A172 (cell line): ENCODE measurements around the gene DUSP1. TPM values are rescaled to one million over a fixed set of nuclear protein-coding genes. Genes with fewer than 3 reads are reported as not detected.

Source experiments
- DNase-seq: peaks from one replicate; pipeline ENCODE4 v3.0.0-alpha.2; 2015; ENCODE audit warnings: low spot score
- total RNA-seq: library from RNA; depleted of rRNA; stranded (reverse); fragments of >200 nt; shearing (Covaris generic); gene quantifications from 2 replicates; pipeline ENCODE4 v1.2.3, GENCODE V29; 2014; rRNA removed

DUSP1 gene
- total RNA-seq, 1 experiment from 2014 or later = 58.2 TPM

DNA sequence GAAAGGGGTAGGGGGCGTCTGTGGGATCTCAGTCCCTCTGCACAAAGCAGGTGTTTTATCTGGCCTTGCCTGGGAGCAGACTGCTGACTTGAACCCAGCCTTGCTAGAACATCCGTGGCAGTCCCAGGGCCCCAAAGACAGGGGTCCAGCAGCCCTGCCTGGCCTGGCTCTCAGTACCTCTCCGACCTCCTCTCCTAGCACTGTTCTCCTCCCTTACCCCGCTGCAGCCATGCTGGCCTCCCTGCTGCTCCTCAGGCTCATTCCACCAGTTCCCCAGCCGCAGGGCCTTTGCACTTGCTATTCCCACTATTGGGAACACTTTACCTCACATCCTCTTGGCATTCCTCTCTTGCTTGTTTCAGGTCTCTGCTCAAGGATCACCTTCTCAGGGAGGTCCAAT lies 45.2 kb downstream of the DUSP1 start:
- DNase-seq = no peak

DNA sequence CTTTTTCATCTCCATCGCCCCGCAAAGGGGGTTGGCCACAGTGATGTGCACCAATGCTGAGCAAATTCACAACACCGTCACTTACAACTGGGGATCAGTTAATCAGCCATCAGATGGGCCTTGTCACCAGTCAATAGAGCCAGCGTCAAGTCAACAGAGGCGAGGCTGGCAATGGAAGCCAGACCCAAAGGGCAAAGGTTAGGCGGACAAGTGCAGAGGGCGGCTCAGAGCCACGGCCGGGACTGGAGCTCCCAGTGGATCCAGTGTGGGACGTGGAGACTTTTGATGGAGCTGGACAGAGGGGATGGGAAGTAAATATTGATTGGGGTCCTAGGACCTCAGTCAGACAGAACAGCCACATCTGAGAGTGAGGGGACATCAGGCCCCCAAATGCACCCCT lies 45.7 kb downstream of the DUSP1 start:
- no peak for DNase-seq

DNA sequence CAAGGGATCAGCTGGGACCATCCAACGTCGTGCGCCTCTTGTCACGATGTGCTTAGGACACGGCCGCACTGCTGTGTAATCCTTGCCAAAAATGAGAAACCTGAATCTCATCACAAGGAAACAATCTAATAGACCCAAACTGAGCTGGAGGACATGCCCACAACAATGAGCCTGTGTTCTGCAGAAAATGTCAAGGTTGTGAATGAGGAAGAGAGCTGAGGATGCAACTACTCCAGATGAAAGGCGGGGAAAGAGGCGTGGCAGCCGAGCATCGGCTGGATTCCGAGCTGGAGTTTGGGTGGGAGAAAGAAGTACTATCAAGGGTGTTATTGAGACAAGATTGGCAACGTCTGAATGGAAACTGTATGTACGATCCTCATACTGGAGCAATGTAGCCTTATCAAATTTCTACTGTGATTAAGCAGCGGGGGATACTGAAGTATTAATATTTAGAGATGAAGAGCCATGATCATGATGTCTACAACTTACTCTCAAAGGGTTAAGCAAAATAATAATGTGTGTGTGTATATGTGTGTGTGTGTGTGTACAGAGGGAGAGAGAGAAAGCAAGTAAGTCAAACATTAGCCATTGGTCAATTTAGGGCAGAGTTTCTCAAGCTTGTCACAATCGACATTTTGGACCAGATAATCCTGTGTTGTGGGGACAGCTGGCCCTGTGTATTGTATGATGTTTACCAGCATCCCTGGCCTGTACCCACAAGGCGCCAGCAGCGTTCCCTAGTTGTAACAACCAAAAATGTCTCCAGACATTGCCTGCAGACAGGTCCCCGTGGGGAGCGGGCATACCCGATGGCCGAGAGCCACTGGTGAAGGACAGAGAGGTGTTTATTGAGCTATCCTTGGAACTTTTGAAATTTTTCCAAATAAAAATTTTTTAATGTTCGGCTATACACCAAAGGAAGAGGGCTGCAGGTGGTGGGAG lies 46.5 kb downstream of the DUSP1 start:
- DNase-seq = no peak

DNA sequence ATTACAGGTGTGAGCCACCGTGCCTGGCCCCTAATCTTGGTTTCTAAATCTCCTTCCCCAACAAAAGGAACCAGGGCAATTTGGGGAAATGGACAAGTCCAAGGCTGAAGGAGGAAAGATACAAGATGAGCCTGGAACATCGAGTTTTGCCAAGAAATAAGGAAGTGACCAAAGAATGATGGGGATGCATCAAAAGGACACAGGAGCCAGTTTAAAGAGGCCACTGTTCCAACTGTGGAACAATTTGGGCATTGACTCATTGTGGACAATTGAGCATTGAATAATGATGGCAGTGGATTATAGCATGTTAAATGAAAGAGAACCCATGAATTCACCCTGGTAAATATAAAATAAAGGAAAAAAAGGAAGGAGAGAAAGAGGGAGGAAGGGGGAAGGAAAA lies 47.5 kb downstream of the DUSP1 start:
- no peak for DNase-seq

DNA sequence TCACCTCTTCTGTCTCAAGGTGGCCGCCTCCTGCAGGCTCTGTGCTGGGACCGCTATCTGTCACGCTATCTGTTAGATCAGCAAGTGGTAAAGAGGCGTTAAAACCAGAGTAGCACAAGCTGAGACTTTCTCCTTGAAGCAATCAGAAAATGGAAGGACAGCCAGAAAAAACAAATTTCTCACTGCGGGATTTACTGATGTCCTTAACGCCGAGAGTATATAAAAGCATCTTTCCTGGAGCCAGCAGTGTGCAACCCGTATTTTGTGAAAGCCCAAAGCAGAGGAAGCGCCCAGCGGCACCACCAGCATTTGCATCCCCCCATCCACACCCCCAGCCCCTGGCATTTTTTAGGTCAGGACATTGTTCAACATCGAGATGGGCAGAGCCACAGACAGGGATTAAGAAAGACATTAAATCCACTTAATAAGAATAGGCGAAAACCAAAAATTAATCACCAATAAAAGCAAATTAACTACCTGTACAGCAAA lies 48.6 kb downstream of the DUSP1 start:
- no peak for DNase-seq

DNA sequence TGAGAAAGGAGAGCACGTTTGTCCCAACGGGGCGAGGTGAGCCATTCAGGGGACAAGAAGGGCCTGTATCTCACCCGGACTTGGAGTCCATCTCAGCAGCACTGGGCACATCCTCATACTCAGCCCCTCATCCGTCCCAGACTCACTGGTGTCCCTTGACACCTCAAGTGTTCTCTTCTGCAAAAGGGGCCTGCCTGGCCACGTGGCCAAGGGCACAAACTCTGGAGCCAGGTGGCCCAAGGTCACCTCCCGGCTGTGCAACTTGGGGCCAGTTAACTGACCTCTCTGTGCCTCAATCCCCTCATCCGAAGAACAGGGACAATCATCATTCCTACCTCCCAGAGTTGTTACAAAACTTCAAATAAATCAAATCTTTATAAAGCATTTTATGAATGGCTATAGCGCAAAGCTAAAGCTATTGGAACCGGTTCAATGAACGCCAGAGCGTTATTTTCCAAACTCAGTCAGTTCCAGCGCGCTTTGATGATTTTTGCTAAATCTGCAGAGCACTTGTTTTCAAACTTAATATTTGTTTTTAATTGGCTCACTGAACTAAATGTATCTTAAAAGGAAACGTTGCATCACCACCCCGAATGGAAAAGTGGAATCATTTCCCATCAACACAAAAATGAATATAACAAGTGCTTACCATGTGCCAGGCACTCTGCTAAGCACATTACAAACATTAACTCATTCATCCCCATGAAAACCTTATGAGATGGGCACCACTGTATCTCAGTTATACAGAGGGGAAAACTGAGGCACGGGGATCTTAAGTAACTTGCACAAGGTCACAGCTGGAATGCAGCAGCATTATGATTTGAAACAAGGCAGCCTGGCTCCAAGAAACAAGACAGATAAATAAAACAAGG lies 49.3 kb downstream of the DUSP1 start:
- DNase-seq = no peak

DNA sequence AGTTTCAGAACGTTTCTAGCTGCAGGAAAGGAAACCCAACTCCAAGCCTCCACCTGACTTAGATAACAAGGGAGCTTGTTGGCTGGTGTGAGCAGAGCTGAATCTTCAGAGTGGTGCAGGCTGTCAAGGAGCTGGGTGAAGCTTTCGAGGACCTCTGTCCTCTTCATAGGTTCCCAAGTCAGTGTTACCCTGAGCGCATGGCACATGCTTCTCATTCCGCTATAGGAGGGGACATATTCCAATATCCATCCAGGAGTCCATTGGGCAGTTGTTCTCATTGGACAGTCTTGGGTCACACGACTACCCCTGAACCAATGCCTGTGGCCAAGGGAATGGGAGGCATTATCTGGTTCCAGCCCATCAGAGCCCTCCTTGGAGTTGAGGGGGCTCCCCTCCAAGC lies 50.3 kb downstream of the DUSP1 start:
- no peak for DNase-seq

DNA sequence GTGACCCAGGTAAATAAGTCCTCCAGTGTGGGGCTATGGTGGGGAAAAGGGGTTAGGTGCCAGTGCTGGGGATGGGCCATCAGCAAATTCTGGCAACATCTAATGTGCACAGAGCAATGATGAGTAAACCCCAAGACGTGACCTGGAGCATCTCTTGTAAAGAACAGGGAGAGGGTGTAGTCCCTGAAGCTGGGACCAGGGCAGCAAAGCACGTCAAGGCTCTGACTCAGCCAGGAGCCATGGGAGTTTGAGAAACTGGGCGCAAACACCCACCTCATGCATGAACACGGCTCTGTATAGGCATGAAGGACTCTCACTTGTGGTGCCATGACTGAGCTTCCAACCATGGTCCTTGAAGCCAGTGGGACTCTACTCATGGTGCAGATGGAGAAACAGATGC lies 51.8 kb downstream of the DUSP1 start:
- no peak for DNase-seq

DNA sequence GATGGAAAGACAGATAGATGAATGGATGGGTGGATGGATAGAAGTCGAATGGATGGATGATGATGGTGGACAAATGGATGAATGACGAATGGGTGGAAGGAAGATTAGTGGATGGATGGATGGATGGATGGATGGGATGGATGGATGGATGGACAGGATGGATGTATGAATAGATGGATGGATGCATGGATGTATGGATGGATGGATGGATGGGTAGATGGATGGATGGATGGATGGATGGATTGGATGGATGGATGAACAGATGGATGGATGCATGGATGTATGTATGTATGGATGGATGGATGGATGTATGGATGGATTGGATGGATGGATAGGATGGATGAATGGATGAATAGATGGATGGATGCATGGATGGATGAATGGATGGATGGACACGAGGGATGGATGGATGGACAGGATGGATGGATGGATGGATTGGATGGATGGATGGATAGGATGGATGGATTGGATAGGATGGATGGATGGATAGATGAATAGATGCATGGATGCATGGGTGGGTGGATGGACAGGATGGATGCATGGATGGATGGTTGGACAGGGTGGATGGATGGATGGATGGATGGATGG lies 52.4 kb downstream of the DUSP1 start:
- DNase-seq = no peak

Other genes with a start within 250 kb of the DUSP1 start
- gene NEURL1B, start 129.9 kb downstream of the DUSP1 start, total RNA-seq = 7.2 and 12.2 TPM in 2 replicates
- 87.2 and 91.6 TPM in 2 replicates for gene ERGIC1, start 63.1 kb upstream of the DUSP1 start, total RNA-seq
- gene RPL26L1, start 188.2 kb upstream of the DUSP1 start, total RNA-seq = 187 and 205 TPM in 2 replicates
- gene ATP6V0E1, start 212.6 kb upstream of the DUSP1 start, total RNA-seq = 367 and 419 TPM in 2 replicates